Retinal pigment epithelial cell (primary cell): ENCODE data around the gene RGS10.

ENCODE experiments used
- DNase-seq: peaks from one replicate; pipeline ENCODE4 v3.0.0-alpha.2; 2010; ENCODE audit warnings: low read depth
- H3K4me3 ChIP-seq: 2 replicates; pipeline ENCODE4 v1.5.1; 2011; ENCODE audit warnings: mild to moderate bottlenecking, low read length, control low read depth, moderate library complexity
- TF ChIP-seq, protein P1 (sequence below): conservative IDR thresholded peaks from 2 replicates; pipeline ENCODE4 v1.5.1; 2011; ENCODE audit warnings: low read depth, low read length, control low read depth, inconsistent platforms

Gene RGS10

GRCh38 chr10:119473771-119474170, 68.7 kb downstream of the RGS10 start:
- no peak overlapping the region for H3K4me3 ChIP-seq
- TF ChIP-seq, protein P1, sequence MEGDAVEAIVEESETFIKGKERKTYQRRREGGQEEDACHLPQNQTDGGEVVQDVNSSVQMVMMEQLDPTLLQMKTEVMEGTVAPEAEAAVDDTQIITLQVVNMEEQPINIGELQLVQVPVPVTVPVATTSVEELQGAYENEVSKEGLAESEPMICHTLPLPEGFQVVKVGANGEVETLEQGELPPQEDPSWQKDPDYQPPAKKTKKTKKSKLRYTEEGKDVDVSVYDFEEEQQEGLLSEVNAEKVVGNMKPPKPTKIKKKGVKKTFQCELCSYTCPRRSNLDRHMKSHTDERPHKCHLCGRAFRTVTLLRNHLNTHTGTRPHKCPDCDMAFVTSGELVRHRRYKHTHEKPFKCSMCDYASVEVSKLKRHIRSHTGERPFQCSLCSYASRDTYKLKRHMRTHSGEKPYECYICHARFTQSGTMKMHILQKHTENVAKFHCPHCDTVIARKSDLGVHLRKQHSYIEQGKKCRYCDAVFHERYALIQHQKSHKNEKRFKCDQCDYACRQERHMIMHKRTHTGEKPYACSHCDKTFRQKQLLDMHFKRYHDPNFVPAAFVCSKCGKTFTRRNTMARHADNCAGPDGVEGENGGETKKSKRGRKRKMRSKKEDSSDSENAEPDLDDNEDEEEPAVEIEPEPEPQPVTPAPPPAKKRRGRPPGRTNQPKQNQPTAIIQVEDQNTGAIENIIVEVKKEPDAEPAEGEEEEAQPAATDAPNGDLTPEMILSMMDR, result no peak
- no peak for DNase-seq

- TF ChIP-seq, protein P1, result no peak
- H3K4me3 ChIP-seq, result no peak overlapping the region
- no peak for DNase-seq
Observed at GRCh38 chr10:119470920-119471702, 71.4 kb downstream of the RGS10 start.

DNA sequence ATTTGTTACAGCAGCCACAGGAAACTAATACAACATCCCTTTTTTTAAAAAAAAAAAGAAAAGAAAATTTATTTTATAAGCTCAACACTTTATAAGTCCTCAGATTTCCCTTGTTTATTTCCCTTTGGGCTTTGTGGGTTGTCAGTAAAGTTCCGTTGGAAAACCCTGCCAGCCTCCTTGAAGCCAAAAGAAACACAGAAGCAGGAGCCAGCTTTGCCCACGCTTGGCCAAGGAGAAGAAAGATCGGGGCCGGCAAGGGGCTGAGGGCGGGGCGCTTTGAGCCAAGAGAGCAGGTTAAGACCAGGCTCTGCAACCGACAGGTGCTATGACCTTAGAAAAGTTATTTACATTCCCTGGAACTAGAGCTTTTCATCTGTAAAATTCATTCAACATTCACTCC, 72.7 kb downstream of the RGS10 start:
- TF ChIP-seq, protein P1, result no peak
- no peak for DNase-seq
- no peak overlapping the region for H3K4me3 ChIP-seq

DNA sequence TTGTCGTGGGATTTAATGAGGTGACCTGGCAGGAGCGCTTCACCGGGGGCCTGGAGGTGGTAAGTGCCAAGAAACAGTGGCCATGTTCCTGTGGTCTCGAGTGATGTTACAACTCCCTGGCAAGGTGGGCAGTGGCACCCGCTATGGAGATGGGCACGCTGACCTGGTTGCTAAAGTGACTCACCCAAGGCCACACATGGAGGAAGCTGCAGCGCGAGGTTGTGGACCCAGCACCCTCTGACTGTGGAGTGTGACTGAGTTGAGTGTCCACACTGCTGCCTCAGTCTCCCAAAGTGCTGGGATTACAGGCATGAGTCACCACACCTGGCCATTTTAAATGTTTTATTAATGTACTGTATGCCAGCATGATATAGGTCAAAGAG, 73.2 kb downstream of the RGS10 start:
- TF ChIP-seq, protein P1, result no peak
- DNase-seq, result no peak
- no peak overlapping the region for H3K4me3 ChIP-seq

DNA sequence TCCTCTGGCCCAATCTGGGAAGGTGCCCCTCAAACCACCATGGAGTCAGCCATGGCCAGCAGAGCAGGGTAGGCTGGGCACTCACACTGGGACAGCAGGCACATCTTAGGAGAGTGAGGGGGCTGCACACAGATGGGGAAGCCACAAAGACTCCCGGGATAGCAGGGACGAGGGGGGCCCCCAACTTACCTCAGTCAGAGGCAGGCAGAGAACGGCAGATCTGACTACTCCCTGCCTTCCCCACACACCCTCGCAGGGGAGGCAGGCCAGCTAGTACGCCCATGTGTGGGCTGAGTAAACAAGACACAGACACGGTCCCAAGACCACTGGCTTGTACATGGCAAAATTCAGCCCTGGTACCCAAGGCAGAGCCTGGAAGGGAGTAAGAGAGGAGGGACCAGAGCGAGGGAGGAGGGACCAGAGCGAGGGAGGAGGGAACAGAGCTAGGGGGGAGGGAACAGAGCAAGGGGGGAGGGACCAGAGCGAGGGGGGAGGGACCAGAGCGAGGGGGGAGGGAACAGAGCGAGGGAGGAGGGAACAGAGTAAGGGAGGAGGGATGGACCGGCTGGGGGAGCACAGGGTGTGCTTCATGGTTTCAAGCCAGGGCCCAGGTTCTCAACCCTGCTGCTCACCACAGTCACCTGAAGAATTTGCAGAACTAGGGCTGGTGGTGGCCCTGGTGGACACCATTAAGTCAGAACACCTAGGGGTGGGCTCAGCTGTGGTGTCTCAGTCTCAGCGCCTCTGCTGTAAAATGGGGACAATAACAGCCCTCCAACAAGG, 73.8 kb downstream of the RGS10 start:
- H3K4me3 ChIP-seq, result no peak overlapping the region
- TF ChIP-seq, protein P1, result no peak
- no peak for DNase-seq

- DNase-seq, result no peak
- H3K4me3 ChIP-seq, result no peak overlapping the region
- TF ChIP-seq, protein P1, result no peak
Observed at GRCh38 chr10:119466655-119467054, 75.9 kb downstream of the RGS10 start.
